HG03175 (cell line): ENCODE measurements around the gene EVL.

Experiments used
- ATAC-seq: cut with Tn5 transposase; IDR thresholded peaks from one replicate; pipeline ENCODE4 v1.9.1; 2021; ENCODE audit warnings: mild to moderate bottlenecking, moderate library complexity; ENCODE audit not compliant: unreplicated experiment

EVL gene

DNA sequence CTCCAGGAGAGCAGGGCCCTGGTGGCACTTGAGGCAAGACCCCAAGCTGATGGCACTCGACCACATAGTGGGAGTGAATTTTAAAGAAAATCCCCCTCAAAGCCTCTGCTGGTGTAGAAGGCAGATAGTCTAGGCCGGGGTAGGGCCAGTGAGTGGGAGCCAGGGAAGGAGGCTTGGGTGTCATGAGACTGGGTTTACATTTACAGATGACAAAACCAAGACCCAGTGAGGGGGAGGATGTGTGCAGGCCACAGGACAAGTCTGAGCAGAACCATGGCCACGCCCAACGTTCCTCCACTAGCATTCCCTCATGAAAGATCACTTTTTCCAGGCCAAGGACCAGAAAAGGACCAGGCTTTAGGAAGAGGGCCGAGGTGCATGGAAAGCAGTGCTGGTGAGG is 42.0 kb downstream of the EVL start:
- no peak for ATAC-seq

DNA sequence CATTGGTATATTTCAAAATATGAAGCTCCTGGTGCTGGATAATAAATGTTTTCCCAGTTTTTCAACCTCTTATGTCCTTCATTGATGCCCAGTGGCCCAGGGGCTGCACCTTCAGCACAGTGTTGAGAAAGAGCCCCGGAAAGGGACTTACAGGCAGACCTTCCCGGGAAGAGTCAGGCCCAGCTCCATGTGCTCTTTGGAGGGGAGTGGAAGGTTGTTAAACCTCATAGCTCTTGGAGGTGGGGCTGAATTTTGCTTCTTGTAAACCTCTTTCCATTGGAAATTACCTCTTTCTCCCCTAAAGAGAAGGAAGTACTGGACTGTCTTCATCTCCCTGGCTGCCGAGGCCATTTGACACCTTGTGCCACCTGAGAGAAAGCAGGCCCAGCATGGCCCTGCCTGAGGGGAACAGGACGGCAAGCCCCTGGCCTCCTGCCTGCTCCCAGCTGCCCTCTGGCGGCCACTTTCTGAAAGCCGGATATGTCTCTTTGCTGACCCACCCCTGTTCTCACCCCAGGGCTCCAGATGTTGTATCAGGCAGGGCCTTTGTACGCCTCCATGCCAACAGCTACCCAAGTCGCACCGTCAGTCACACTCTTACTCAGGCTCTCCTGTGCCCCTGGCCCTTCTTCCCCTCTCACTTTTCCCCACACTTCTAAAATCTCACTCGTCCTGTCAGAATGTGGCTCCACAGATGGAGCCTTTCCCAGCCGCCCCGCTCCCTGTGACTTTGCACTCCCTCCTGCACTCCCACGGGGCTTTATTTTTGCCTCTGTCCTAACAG is 43.0 kb downstream of the EVL start:
- peak; percentile 78 for ATAC-seq

DNA sequence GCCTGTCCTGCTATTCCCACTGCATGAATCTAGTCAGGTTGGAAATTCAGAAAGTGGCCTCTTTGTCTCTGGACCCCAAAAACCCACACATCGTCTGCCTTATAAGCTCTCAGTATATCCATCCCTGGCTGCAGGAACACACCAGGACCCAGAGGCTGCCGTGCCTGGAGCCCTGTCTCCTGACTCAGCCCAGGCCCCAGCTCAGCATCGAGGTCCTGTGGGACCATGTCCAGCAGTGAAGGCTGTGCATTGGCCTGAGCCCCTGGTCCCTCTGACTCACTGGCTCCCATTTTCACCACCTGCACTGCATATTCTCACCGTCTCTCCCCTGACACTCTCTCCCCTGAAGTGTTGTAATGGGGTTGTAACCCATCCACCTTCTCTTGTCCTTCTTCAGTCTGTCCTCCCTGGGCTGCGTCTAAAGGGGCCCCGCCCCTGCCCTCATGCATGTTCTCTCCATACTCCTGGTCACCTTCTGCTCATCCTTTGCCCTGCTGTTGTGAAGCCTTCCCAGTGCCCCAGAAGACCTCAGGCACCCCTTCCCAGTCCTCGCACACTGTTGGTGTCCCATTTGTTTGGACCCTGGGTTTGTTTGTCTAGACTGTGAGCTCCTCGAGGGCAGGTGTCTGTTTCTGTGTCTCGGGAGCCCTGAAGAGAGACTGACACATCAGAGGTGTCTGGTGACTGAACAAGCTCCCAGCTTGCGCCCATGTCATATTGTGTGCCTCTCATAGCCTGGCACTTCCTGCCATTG is 43.8 kb downstream of the EVL start:
- no peak for ATAC-seq

DNA sequence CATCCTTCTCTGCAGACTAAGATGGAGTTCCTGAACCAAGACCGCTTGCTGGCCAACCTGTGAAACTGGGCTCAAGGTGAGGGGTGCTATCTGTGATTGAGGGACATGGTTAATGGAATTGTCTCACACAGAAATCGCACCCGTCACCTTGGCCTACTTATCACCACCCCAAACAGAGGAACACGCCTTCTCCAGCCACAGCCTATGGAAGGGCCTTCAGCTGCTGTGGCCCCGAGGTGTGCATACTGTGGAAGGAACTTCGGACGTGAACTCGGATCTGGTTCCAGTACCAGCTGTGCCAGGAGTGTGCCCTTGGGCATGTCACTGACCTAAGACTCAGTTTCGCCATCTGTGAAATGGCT is 44.4 kb downstream of the EVL start:
- no peak for ATAC-seq

DNA sequence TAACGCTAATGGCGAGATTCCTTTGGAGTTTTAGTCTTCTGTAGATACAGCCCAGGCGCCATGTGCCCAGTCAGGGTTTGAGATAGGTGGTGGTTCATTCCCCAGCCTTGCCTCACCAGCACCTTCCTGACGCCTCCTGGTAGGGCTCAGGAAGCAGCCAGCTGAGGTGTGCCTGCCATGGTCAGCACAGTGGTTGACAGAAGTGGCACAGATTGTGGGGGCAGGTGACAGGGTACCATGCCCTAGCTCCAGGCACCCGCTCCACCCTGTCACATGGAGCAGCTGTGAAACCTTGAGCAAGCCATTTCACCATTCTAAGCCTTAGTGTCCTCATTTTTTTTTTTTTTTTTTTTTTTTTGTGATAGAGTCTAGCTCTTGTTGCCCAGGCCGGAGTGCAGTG is 45.6 kb downstream of the EVL start:
- no peak for ATAC-seq

DNA sequence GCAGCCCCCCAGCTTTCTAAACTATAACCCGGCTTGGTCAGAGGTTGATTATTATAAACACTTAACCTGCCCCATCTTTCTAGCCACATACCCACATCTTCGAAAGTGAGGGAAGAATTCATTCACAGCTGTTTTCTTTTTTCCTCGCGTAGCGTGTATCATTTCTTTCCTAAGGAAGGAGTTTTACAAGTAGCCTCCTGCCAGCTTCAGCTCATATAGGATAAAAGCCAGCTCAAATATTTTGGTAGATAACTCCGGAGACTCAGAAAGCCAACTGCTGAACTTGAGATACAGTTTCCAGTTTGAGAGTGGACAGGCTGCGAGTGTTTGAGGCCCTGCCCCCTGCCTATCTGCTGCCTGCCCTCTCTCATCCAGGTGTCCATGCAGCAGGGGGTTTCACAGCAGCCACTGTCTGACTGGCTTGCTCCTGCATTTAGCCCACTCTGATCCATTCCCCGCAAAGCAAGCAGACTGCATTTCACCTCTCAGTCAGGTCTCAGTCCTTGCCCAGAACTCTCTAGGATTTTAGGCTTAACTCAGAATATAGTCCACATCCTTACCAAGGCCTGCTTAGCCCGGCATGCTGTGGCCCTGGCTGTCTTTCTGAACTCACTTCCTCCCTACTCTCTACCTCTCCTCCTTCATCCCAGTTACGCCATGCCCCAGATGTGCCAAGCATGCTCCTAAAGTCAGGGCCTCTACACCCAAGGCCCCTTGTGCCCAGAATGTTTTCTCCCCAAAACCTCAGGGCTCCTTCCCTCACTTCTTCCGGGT is 46.9 kb downstream of the EVL start:
- no peak for ATAC-seq

DNA sequence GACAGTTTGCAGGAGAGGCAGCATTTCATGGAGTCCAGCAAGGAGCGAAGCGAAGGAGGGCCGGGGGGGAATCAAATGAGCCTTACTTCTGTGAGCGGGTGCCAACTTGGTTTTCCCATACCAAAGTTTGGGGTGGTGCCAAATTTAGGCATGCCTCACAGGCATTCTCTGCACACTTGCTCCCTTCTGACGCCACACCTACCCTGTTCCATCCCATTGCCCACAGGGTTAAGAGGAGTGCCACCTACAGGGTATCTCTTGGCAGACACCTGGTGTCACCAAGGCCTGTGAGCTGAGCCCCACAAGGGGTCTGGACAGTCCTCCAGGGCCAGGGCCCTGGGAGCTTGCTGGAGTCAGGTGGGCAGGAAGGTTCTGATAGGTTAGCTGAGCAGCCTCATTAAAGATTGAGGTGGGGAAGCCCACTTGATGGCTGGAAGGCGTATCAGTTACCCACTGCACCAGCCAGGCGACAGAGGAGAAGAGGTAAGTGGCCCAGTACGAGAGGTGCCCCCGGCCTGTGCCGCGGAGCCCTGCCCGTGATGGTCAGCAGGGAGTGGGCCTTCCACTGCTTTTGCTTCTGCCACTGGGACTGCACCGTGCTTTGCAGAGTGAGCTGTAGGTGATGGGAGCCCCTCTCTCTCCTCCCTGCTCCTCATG is 49.0 kb downstream of the EVL start:
- ATAC-seq, result no peak

DNA sequence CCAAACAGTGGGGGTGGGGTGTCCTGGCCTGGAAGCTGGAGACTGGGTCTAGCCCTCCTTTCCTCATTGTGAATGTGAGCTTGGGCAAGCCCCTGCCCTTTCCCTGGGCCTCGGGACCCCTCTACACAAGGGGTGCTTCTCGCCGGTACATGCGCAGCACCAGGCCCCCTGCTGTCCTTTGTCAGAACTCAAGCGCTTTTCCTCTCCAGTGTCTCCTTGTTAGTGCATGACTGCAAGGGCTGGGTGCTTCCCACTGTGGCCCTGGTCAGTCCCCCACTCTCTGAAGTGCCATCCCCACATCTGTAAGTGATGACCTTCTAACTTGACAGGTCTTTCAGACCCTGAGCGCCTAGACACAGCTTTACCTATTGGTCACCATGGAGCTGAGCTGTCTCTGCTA is 50.0 kb downstream of the EVL start:
- no peak for ATAC-seq

DNA sequence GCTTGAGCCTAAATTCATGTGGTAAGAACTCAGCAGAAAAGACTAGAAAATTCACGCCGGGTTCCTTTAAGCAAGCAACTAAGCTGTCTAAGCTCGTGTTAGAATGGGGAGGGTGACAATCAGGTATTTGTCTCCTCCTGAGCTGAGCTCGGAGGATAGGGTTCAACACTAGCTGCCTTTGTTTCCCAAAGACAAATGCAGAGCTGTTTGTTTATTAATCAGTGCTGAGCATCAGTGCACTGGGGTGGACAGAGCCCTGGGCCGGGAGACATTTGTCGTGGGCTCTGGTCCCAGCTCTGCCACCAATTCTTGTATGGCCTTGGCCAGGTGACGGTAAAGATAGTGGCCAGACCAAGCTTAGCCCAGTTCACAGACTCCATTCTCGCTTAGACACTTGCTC is 50.5 kb downstream of the EVL start:
- no peak for ATAC-seq

DNA sequence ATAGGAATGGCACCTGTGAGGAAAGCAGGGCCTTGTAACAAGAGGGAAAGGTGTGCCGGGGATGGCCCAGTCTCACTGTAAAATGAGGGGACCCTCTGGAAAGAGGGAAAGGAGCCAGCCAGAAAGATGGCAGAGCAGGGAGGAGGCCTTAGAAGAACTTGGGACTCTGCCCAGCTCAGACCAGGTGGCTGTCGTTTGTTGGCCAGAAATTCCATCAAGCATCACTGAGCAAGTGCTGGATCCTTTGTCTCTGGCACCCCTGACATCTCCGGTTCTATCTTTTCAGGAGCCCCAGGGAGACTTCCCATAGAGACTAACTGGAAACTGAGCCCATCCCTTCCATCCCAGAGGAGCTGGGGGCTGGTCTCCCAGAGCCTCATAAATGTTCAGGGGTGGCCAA is 50.9 kb downstream of the EVL start:
- no peak for ATAC-seq

DNA sequence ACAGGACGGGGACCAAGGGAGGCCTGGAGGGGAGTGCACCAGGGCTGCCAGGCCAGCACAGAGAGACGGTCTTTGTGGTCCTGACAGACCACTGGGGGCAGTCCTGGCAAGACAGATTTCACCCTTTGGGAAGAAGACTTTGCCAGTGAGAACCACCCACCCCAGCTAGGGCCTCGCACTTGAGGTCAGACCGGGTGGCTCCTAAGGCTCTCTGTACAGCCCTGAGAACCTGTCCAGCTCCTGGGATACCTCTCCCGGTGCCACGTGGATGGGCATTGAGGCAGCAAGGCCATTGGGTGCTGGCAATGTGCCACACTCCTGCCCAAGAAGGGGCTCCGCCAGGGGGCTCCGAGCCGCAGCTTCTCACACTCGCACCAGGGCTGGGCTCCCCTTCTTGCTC is 51.8 kb downstream of the EVL start:
- ATAC-seq, result no peak

DNA sequence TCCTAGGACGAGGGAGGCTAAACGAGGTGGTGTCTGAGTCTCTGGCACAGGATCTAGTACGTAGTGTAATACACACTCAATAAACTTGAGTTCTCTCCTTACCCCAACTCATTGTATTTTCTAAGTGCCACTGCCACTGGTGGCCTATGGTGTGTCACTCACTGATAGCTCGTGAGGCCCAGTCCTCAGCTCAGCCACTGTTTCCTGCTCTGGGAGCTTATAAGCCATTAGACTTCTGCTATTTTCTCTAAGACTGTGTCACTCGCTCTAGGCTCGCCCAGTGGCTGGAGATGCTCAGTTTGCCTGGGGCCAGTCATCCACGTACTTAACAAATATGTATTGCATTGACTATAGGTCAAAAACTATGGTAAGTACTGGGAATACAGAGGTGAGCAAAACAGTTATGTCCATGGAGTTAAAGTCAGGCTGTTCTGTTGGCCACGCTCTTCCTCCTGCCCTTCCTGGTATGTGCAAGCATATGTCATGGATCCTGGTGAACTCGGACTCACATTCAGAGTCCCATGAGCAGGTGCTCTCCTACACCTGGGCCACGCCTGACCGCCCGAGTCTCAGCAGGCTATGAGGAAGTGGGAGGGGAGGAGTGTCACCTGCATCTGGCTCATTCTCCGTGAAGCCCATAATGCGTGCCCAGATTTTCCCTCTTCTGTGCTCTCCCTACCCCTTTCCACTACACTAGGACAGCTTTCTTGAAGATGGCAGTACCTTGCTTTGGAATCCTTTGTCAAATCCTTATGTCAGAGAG is 52.6 kb downstream of the EVL start:
- no peak for ATAC-seq

DNA sequence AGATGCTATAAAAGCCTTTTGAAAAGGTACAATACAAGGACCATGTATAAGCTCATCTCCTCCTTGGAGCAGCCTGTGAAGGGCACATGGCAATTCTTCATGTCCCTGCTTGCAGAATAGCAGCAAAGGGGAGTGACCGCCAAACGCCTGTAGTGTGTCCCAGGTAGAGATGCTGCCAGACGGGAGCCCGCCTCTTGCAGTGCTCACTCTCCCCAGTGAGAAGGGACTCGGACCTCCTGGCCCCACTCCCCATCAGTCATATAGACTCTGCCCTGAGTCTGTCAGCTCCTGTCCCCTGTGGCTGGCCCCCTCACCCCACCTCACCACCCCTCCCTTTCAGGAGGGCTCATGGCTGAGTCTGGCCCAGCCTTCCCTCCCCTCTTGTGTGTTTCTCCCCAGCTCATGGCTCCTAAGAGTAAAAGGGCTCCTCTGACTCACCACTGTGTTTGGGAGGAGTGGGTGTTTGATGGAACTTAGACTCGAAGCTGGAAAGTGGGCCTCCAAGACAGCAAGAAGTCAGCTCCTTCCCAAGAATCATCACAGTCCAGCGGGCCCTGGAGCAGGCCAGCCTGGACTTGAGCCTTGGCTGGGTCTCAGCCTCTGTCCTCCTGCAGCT is 53.3 kb downstream of the EVL start:
- ATAC-seq, result no peak

DNA sequence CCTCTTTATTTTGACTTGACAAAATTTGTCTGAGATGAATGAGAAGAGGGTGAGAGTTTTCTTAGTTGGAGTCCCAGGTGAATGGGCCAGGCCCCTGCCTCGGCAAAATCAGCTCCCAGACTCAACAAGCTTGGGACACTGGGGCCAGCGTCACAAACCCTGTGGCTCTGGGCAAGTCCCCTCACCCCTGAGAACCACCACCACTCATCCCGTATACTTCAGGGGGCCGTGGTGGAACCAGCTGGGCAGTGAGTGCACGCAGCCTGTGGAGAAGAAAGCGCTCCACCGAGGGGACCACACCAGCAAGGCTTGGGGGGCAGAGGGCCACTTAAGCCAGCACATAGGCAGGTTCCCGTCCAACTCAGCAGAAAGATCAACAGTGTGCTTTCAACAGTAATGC is 54.0 kb downstream of the EVL start:
- no peak for ATAC-seq

DNA sequence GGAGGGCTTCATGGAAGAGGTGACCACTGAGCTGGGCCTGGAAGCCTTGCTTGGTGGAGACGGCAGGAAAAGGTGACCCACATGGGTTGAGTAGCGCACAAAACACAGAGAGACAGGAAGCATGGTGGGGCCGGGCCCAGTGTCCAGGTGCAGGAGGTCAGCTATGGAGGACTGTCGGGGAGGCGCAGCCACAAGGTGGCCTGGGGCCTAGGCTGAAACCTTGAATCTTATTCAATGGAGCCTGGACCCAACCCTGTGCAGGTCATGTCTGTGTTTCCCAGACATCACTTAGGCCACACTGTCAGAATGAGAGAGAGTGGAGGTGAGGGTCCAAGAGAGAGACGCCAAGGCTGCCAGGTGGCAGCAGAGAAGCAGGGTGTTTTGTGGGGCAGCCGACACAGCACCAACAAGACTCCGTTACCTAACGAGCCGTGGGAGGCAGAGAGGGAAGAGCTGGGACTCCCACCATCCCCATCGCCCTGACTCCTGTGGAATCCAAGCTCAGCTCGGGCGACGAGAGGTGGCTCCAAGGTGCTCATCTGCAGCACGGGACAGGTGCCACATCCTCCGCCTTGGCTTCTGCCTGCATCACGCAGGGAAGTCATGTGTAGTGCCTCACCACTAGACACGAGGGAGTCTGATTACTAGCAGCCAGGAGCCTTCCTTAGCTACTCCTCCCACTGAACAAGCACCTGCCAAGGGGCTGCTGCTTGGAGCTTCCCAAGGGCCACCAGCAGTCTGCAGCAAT is 55.5 kb downstream of the EVL start:
- ATAC-seq, result no peak

DNA sequence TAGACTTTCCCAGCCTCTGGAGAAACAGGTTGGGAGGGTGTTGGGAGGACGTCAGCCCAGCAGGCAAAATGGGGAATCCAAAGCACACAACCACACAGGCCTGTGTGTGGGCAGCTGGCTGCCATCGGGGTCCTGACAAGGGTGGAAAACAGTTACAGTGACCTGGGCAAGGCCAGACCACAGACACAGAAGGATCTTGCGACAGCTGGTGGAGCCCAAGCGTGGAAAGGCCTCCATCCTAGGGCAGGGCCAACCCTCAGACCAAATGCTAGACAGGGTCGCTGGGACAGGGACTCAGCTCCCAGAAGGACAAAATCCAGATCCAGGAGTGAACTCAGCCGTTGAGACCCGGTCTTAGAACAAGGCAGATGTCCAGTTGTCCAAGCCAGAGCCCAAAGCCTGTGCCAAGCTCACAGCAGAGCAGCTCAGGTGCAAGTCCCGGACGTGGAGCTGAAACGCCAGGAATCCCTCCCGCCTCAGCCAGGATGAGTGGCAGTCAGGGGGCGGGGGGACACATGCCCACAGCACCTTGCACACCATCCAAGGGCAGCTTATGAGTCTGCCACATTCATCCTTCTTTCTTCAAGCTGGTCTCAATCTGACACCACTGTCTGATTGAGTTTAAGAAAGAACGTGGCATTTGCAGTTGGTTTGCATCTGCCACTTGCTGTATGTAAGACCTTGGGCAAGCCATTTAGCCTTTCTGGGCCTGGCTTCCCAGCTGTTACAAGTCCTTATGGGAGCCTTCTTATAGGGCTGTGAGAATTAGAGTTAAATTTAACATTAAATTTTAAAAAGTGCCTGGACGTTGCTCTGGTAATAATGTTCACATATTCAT is 56.6 kb downstream of the EVL start:
- no peak for ATAC-seq

DNA sequence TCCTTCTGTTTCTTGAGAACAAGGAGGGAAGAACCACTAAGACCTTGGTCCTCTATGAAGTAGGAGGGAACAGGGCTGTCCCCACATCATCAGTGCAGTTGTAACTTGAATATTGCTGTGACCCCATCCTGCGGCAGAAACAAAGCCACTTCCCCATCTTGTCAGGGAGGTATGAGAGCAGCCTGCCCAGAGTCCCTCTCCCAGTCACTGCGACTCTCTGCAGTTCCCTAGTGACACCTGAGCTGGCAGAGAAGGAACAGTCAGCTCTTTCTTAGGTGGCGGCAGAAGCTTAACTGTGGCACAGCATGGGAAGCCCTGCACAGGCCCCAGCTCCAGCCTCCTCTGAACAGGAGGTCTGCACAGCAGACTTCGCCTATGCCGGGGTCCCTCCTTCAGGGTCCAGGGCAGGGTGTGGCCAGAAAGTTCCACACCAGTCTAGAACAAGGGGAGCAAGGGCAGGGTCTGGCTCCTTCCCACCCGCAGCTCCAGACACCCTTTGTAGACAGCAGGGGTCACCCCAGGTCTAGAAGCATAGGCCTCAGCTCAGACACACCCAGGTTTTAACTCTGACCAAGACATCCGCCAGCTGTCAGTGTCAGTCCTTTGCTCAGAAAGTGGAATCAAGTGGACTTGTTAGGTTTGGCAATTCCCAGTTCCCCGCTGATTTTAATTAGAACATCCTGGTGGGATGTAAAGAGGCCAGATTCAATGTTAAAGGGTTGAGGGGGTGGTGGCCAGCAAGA is 57.4 kb downstream of the EVL start:
- no peak for ATAC-seq

DNA sequence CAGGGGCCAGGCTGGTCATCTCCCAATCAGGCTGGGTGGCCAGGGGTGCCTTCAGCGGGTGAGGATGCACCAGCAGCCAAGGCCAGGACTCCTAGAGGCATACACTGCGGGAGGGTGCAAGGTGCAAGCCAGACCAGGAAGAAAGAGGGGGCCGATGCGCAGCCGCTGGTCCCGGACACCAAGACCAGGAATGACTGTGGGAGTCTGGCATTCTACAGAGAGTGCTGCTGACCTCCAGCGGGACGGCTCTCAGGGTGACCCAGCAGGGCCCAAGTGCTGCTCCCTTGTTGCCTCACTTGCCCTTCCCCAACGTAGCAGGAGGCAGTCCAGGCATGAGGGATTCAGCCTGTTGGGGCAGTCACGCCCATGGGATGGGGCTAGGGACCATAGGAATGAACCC is 58.4 kb downstream of the EVL start:
- ATAC-seq, result no peak
